GM18507 (cell line): Measurements from ENCODE around the gene RBM39.
"Not testable (repeated sequence)": the region's sequence is repeated elsewhere in the genome, so short reads cannot be mapped to it uniquely, and the experiment has no call there.

Experiments
- DNase-seq: peaks from one replicate; pipeline ENCODE4 v3.0.0; 2011; ENCODE audit warnings: low read depth; ENCODE audit not compliant: insufficient read length; ENCODE audit errors: extremely low spot score
- FAIRE-seq: peaks from 2 replicates; lab custom pipeline; 2011; peaks lifted over from hg19 to GRCh38; lab: Jason Lieb, UNC

Gene RBM39

DNA sequence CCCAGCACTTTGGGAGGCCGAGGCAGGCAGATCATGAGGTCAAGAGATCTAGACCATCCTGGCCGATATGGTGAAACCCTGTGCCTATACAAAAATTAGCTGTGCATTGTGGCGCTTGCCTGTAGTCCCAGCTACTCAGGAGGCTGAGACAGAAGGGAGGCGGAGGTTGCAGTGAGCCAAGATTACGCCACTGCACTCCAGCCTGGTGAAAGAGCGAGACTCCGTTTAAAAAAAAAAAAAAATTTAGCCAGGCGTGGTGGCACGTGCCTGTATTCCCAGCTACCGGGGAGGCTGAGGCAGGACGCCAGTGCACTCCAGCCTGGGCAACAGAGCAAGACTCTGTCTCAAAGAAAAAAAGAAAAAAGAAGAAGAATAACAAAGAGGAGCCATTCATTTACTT is 19.5 kb upstream of the RBM39 start:
- not testable (repeated sequence) for DNase-seq, FAIRE-seq

DNA sequence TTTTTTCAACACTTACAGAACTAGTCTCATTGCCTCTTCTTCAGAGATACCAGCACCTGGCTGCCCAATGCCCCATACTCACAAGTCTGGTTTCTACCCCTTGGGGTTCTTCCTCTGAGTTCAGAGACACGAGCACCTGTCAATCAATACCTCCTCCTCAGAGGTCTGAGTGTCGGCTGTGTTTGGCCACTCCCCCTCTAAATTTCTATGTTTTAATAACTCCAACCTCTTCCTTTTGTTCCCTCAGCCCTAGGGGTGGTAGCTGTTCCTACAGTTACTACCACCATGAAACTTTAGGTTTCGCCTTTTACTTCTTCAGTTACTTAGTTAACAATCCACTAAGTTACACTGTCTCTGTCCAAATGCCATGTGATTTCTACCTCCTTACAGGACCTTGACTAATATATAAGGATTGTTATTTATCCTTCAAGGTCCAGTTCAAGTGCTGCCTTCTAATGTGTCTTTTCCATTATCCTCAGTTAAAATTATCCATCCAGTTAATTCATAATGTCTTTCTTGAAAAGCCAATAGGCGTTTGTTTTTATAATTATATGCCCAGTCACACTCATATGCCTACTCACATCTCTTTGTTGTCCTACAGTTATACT is 15.1 kb upstream of the RBM39 start:
- FAIRE-seq = no peak
- DNase-seq = no peak

DNA sequence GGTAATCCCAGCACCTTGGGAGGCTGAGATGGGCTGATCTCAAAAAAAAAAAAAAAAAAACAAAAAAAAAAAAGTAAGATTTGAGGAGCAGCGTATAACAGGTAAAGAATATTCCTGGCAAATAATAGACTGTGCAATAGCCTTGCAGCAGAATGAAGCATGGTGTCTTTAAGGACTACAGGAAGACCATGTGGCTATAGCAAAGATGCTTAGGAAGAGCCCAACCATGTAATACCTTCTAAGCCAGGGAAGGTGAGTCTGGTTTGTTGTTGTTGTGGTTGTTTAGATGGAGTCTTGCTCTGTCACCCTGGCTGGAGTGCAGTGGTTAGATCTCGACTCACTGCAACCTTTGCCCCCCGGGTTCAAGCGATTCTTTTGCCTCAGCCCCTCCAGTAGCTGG is 14.3 kb upstream of the RBM39 start:
- DNase-seq = no peak
- FAIRE-seq = no peak

DNA sequence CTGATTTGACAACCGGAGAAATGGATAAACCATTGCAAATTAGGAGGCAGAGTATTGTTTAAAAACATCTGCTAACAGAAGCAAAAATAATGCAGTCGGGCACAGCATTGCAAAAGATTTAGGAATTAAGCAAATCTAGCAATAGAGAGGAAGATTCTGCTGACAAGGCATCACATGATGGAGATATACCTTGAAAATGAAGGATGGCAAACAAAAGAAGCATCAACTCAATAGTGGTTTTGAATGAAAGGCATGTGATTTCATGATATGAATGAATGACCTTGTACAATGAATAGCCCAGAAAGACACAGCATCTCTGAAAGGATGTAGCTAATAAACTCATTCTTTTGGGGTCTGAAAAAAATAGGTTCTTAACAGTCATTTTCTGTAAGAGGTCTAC is 8.6 kb upstream of the RBM39 start:
- FAIRE-seq = no peak

DNA sequence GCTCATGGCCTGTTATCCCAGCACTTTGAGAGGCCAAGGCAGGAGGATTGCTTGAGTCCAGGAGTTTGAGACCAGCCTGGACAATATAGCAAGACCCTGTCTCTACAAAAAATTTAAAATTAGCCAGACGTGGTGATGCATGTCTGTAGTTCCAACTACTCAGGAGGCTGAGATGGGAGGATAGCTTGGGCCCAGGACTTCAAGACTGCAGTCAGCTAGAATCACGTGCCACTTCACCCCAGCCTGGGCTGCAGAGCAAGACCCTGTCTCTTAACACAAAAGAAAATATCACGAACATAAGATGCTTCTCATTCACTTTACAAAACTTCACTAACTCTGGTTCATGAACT is 2.4 kb upstream of the RBM39 start:
- DNase-seq, FAIRE-seq: not testable (repeated sequence)

More for the DNA sequence above, 8.6 kb upstream of the RBM39 start:
- DNase-seq = no peak

DNA sequence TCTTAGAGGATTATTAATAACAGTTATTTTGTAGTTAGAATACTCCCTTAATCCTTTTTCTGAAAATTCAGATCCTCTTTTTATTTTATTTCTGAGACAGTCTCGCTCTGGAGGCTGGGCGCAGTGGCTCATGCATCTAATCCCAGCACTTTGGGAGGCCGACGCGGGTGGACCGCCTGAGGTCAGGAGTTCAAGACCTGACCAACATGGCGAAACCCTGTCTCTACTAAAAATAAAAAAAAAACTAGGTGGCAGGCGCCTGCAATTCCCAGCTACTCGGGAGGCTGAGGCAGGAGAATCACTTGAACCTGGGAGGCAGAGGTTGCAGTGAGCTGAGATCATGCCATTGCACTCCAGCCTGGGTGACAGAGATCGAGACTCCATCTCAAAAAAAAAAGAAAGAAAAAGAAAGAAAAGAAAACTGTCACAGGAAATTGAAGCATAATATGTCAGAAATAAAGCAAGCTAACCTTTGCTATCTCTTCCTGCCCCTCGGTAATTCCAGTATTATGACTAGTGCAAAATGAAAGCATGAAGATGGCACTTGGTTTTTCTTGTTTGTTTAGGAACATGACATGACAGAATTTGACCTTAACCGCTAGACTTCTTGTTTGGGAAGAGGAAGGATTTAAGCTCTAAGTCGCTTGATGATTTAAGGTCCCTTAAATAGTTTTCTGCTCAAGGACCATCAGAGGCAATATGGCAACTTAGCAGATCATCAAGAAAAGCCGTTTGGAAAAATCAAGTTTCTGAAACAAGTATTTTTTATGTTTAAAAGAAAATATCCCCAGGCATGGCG is 1.8 kb upstream of the RBM39 start:
- DNase-seq (no peak), FAIRE-seq (no peak)

DNA sequence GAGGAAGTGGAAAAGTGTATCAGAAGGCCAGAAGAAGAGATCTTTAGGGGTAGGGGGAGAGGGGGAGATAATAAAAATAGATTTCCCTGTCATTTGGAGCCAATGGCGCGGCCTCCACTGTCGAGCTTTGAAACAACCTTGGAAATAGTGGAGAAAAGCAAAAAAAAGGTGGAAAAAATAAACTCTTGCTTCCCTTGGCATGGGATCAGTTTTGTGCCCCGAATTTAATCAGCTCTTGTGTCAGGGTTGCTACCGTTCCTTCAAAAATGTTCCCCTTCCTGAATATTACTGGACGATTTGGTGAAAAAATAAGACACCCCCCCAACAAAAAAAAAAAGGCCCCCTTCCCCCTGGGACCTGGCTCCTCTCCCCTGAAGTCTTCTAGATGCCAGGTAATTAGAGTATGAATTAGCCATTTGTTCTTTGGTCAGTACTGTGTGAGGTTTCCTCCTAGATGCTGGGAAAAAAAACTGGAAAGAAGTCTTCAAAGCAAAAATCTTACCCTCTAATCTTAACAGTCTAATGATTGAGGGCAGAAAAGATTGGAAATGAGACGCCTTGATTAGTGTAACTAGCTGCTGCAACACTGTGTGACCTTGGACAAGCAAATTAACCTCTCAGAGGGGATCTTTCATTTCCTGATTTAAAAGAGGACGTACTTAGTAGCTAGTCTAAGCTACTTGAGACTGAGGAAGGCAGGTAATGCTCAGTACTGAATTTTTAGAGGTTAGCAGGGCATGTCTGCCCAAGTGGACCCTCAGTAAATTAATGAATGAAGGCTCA is 872 bp upstream of the RBM39 start:
- FAIRE-seq = peak; percentile 84
- DNase-seq = no peak

DNA sequence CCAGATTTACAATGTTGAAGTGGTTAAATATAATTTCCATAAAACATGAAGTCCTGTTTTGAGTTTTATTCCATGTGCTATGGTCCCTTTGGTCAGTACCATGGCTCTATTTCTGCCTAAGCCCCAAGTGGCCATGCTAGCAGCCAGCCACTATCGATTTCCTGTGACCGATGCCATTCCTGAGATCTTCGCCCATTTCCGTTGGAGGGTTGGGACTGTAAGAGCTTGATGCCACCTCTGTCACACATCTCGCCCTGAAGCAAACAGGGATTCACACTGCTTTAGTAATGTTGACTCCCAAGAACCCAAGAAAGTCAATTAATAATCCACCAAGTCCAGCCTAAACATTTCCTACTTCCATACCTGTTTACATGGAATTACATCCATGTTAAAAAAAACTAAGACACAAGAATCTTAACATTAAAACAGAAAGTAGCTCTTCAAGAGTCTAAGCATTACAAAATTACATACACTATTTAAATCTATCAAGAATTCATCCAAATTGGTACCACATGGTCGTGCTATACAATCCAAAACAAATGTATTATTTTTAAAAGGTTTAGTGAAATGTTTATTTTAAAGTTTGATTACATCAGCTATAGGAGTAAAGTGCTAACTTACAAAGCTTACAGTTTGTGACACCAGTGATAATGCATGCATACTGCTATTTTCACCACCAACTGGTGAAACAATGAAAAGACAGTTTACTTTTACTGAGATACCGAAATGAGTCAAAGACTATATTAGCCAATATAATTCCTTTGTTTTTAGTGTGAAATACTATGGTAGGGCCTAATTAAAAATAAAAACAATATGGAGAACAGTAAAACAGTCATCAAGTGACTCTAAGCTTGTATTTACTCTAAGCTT is 2.5 kb downstream of the RBM39 start:
- DNase-seq (no peak), FAIRE-seq (no peak)

DNA sequence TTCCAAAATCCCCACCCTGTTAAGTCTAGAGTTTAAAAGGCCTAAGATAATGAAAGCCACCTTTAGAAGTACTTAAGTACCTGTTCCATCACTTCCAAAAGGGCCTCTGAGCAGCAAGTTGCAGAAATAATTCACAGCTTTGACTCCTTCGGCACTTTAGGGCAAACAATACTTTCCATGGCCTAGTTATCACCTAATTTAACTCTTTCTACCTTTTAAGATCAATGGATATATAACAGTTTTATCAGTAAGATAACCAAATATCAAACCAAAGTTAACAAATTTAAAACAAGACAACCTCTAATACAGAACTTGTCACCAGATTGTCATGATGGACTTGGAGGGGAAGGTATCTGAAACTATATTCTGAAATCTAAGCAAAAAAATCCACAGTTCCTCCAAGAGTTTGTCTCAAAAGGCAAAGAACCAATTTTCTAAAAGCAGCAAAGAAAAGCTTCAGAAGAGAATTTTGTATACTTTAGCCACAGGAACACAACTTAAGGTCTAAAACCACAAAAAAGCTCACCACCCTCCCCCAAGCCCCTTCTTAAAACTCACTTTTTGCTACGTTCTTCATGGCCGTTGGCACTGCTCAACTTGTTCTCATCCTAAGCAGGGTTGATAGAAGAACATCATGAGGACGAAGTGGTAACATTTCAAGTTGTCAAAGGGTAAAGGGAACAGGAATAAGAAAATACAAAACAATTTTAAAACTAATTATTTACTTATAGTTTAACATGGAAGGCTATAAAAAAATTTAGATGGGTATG is 3.5 kb downstream of the RBM39 start:
- DNase-seq (no peak), FAIRE-seq (no peak)

DNA sequence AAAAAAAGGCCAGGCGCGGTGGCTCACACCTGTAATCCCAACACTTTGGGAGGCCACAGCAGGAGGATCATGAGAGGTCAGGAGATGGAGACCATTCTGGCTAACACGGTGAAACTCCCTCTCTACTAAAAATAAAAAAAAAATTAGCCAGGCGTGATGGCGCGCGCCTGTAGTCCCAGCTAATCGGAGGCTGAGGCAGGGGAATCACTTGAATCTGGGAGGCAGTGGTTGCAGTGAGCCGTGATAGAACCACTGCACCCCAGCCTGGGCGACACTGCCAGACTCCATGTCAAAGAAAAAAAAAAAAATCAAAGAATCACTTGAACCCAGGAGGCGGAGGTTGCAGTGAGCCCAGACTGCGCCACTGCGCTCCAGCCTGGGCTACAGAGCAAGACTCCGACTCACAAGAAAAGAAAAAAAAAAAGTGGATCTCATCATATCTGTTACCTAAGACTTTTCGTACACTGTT is 4.2 kb downstream of the RBM39 start:
- DNase-seq (no peak), FAIRE-seq (no peak)

DNA sequence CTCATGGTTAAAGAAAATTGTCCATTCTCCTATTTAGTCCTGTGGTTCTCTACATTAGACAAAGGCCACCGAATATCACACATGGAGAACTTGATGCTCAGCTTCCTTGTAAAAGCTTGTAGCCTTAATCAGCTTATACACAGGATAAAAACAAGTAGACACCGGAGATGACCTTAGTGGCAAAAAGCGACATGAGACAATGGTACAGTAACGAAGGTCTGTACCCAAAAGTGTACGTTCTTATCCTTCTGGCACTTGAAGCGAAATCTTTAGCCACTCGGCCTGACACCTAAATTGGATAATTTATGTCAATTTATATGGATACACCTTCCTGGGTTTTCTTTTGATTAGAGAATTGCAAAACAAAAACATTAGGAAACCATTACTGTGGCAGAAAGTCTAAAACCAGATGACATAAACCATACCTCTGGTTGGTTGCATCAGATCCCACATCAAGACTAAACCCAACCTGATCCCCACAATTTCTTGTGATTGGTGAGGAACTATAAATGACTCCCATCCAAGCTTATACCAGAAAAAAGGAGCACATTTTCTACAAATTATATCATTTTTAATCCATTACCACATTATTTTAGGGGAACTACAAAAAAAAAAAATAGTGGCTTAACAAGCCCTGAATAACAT is 6.1 kb downstream of the RBM39 start:
- DNase-seq = no peak
- no peak for FAIRE-seq

DNA sequence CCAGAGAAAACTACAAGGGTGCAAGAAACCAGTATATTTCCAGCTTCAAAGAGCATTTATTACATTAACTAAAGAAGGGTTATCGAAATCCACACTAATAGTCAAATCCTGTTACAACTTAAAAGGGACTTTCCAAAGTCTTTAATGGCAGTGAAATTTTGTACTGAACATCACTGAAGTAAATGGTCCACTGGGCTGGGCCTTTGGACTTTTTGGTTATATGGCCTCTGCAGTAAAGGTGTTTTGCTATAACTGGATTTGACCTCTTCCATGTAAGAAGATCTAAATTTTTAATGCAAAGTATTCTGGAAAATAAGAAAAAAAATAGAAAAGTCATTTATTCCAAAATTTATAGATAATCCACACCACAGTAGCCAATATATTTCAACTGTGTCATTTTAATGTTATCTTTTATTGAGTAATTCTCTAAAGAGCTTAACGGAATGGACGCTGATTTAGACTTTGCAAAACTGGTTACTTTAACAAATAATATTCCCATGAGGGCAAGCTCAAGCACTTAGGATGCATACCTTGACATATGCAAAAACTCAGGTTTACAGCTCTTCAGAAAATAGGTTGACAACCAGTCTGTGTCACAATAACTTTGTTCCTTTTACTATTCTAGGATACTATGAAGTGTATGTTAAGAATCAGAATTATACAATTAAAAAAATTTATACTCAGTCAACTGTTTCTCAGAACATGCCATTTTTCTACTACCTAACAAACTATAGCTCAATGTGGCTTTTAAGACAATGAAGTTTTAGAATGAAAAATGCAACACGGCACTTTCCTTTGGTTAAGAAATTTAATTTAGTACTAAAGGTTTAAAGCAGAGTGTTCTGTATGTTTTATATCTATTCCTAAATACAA is 7.0 kb downstream of the RBM39 start:
- FAIRE-seq = no peak

DNA sequence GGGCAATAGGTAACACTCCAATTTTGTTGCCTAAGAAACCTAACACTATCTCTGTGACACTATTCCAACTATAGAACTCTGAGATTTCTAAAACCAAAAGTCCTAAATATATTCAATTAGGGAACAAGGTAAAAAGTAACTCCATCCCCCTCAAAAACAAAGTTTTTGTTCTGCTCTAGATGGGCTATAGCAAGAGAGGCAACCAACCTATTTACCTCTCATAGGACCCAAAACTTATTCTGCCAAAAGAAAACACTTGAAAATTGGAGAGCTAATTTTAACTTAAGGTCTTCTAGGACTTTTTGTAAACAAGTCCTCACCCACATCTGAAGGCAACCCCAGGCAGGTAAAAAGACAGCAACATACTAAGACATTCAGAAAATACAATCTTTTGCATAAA is 7.7 kb downstream of the RBM39 start:
- FAIRE-seq = no peak
- no peak for DNase-seq

More for the DNA sequence above, 7.0 kb downstream of the RBM39 start:
- DNase-seq = no peak

DNA sequence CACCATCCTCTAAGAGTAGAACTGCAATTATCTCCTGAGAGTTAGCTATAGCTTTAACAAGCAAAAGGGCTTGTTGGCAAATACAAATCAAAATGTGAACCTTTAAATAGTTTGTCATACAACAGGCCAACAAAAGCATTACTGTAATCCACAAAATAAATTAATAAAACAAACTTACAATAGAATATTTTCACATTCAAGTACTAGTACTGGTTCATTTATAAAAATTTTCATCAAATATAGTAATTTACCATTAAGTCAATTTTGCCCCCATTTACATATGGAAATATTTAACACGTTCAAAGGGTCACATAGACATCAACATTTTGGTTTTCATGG is 9.4 kb downstream of the RBM39 start:
- no peak for DNase-seq
- FAIRE-seq = no peak

DNA sequence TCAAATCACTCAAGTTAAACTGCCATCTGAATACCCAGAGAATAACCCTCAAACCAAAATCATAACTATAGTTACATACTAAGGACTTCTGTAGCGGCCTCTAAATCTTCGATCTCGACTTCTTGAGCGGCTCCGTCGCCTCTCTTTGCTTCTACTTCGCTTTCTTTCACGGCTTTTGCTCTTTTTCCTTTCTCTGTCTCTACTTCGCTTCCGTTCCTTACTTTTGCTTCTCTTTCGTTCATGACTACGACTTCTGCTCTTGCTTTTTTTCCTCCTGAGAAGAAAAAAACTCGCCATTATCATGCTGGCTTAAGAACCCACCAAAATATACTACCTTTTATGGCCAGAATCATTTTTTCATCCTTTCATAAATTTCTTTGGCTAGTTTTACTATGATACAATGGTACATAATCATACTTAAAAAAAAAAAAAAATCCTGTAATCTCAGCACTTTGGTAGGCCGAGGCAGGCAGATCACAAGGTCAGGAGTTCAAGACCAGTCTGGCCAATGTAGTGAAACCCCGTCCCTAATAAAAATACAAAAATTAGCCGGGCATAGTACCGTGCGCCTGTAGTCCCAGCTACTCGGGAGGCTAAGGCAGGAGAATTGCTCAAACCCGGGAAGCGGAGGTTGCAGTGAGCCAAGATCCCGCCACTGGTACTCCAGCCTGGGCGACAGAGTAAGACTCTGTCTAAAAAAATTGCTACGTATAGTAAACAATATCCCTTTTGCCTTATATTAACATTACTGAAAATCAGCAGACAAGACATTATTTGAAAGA is 10.0 kb downstream of the RBM39 start:
- no peak for DNase-seq
- no peak for FAIRE-seq

DNA sequence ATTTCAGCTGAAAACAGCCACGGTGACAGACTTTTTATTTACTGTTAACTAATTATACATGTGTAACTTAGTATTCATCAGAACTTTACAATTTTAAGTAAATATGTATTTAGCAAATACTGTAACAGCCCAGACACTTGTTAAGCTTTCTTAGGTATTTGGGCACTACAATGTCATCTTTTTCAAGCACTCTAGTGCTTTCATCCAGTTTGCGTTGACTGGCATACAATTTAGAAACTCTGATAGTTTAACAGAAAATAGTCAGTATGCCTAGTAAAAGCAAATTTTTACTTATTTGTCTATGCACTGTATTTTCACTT is 10.6 kb downstream of the RBM39 start:
- DNase-seq = no peak
- no peak for FAIRE-seq
